Prostate gland (tissue), 2 donors: Measurements from ENCODE around the gene LRRC28.

Experiments
- CTCF ChIP-seq, 4 experiments: fragments of 200-600 bp in 2 of 4; fragments of 450-650 bp in 2 of 4; sonication (generic) in 2 of 4; IDR thresholded peaks; 1 replicate in 3 of 4; 2 replicates in 1 of 4; pipeline ENCODE4 v1.5.1; 2016 to 2019; ENCODE audit warnings: antibody characterized with exemption in 4 of 4, mild to moderate bottlenecking in 2 of 4, moderate library complexity in 2 of 4
- POLR2A ChIP-seq: fragments of 450-650 bp; IDR thresholded peaks from one replicate; pipeline ENCODE4 v1.6.1; 2016; ENCODE audit warnings: antibody characterized with exemption, mild to moderate bottlenecking
- POLR2AphosphoS5 ChIP-seq: sonication (generic); formaldehyde crosslinking; IDR thresholded peaks from one replicate; pipeline ENCODE4 v1.6.1; 2017; ENCODE audit warnings: antibody characterized with exemption

- TF ChIP-seq CTCF (IDR thresholded peaks at IDR 0.05) (no peak), POLR2A (no peak), POLR2AphosphoS5 (no peak)
Measured at GRCh38 chr15:99429681-99430081, 178.4 kb downstream of the LRRC28 start.
